PC-9 (cell line): ENCODE measurements around the gene GALNT7. TPM values are rescaled to one million over a fixed set of nuclear protein-coding genes. Genes with fewer than 3 reads are reported as not detected.

Experiments used
- BruUV-seq: library from RNA; stranded (reverse); fragments of 400-500 nt; replicated peaks from 2 replicates; lab custom pipeline; 2021; lab: Mats Ljungman, UMichigan
- CTCF ChIA-PET: fragments of 300-600 bp; sonication (Branson Sonifier 250); formaldehyde crosslinking; loops from one replicate; lab custom pipeline; 2022; ENCODE audit warnings: antibody characterized with exemption; lab: Charles Lee
- POLR2A ChIA-PET: fragments of 300-600 bp; sonication (Branson Sonifier 250); formaldehyde crosslinking; loops from one replicate; lab custom pipeline; 2022; ENCODE audit warnings: antibody characterized with exemption; ENCODE audit not compliant: unreplicated experiment; lab: Charles Lee
- DNase-seq, 2 experiments: peaks; one replicate each; pipeline versions ENCODE4 v3.0.0 to v3.0.0-alpha.2; 2015 to 2022; ENCODE audit warnings: mixed read lengths in 1 of 2
- H2AFZ ChIP-seq: fragments of 200-600 bp; sonication (generic); 2 replicates; pipeline ENCODE4 v1.8.1; 2017; ENCODE audit warnings: antibody characterized with exemption
- H3F3A ChIP-seq: fragments of 200-600 bp; sonication (generic); 2 replicates; pipeline ENCODE4 v1.8.1; 2017; ENCODE audit warnings: antibody characterized with exemption, mild to moderate bottlenecking, low read depth; ENCODE audit not compliant: insufficient read depth
- H3K27ac ChIP-seq: fragments of 200-600 bp; sonication (generic); 2 replicates; pipeline ENCODE4 v1.6.1; 2016; ENCODE audit warnings: mixed run types
- H3K27me3 ChIP-seq: fragments of 200-600 bp; sonication (generic); 2 replicates; pipeline ENCODE4 v1.6.1; 2016; ENCODE audit warnings: low read depth, mixed run types; ENCODE audit not compliant: insufficient read depth
- H3K36me3 ChIP-seq: fragments of 200-600 bp; sonication (generic); 2 replicates; pipeline ENCODE4 v1.6.1; 2016; ENCODE audit warnings: low read depth, mixed run types
- H3K4me1 ChIP-seq: fragments of 200-600 bp; sonication (generic); replicated peaks from 2 replicates; pipeline ENCODE4 v1.6.1; 2016; ENCODE audit warnings: mixed run types; ENCODE audit not compliant: insufficient read depth
- H3K4me2 ChIP-seq: fragments of 200-600 bp; sonication (generic); 2 replicates; pipeline ENCODE4 v1.6.1; 2017; ENCODE audit warnings: mixed run types
- H3K4me3 ChIP-seq: fragments of 200-600 bp; sonication (generic); 2 replicates; pipeline ENCODE4 v1.6.1; 2016; ENCODE audit warnings: mixed run types
- H3K79me2 ChIP-seq: fragments of 200-600 bp; sonication (generic); 2 replicates; pipeline ENCODE4 v1.6.1; 2017; ENCODE audit warnings: low read depth, mixed run types
- H3K9me2 ChIP-seq: fragments of 200-600 bp; sonication (generic); 2 replicates; pipeline ENCODE4 v1.8.1; 2017; ENCODE audit warnings: mild to moderate bottlenecking; ENCODE audit not compliant: insufficient read depth
- H3K9me3 ChIP-seq: fragments of 200-600 bp; sonication (generic); 2 replicates; pipeline ENCODE4 v1.8.1; 2016; ENCODE audit warnings: low read depth; ENCODE audit not compliant: insufficient read depth
- H4K20me1 ChIP-seq: fragments of 200-600 bp; sonication (generic); 2 replicates; pipeline ENCODE4 v1.8.1; 2017; ENCODE audit not compliant: insufficient read depth
- EZH2 ChIP-seq: fragments of 200-600 bp; sonication (generic); IDR thresholded peaks from 2 replicates; pipeline ENCODE4 v1.8.0; 2017; ENCODE audit warnings: antibody characterized with exemption, low read depth
- intact Hi-C: fragments of 100-400 bp; cut with micrococcal nuclease; formaldehyde crosslinking; loops from one replicate; pipeline ENCODE4 v1.10.0; 2022; ENCODE audit not compliant: unreplicated experiment
- total RNA-seq: library from RNA; stranded (reverse); gene quantifications from 2 replicates; pipeline ENCODE4 v1.2.3, GENCODE V29; 2021
- TF ChIP-seq, protein P1 (sequence below): fragments of 200-600 bp; sonication (generic); conservative IDR thresholded peaks from 2 replicates; pipeline ENCODE4 v1.6.1; 2017; ENCODE audit warnings: mixed run types, antibody characterized with exemption, mild to moderate bottlenecking, moderate library complexity

GALNT7 gene
- total RNA-seq, 1 experiment from 2014 or later, result 57.2 TPM

DNA sequence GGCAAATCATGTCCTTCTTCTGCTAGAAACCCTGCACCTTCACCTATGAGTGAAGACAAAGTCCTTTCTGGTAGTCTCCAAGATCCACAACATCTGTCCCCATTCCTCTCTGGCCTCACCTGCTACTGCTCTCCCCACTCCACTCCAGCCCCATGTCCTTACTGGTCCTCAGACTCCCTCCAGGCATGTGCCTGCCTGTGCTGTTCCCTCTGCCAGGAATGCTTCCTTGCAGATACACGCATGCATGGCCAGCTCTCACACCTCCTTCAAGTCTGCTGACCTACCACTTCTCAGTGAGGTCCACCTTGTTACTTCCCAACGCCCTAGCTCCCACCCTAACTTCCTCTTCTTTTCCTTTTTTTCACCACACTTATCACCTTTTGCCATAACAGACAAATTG is 147.4 kb downstream of the GALNT7 start:
- intact Hi-C loops, result loop anchor here (5.0 kb wide), 1 partner anchor 304 kb away; no protein-coding TSS in a partner anchor
- DNase-seq, result no peak
- no TSS peak for BruUV-seq
- no peaks in the 10 kb centered on the region for H3K79me2 ChIP-seq
- no peak overlapping the region for H2AFZ ChIP-seq
- H3K9me2 ChIP-seq, result no peaks in the 10 kb centered on the region
- H3F3A ChIP-seq, result peaks cover 5% of the 10 kb centered on the region; the same call in 1 of the 2 replicates
- no peaks in the 10 kb centered on the region for H3K9me3 ChIP-seq
- H3K4me2 ChIP-seq, result no peak overlapping the region
- H3K27me3 ChIP-seq, result no peaks in the 10 kb centered on the region
- TF ChIP-seq, protein P1, sequence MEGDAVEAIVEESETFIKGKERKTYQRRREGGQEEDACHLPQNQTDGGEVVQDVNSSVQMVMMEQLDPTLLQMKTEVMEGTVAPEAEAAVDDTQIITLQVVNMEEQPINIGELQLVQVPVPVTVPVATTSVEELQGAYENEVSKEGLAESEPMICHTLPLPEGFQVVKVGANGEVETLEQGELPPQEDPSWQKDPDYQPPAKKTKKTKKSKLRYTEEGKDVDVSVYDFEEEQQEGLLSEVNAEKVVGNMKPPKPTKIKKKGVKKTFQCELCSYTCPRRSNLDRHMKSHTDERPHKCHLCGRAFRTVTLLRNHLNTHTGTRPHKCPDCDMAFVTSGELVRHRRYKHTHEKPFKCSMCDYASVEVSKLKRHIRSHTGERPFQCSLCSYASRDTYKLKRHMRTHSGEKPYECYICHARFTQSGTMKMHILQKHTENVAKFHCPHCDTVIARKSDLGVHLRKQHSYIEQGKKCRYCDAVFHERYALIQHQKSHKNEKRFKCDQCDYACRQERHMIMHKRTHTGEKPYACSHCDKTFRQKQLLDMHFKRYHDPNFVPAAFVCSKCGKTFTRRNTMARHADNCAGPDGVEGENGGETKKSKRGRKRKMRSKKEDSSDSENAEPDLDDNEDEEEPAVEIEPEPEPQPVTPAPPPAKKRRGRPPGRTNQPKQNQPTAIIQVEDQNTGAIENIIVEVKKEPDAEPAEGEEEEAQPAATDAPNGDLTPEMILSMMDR, result no peak
- no peak for TF ChIP-seq EZH2
- ChIA-PET CTCF (no interaction called here), POLR2A (no interaction called here)
- H3K4me1 ChIP-seq, result no peaks in the 10 kb centered on the region
- no peak overlapping the region for H3K4me3 ChIP-seq
- H3K36me3 ChIP-seq, result 0 out of 2 replicates have a peak, but pooled peaks cover 4% of the 10 kb centered on the region
- H3K27ac ChIP-seq, result no peak overlapping the region
- H4K20me1 ChIP-seq, result no peaks in the 10 kb centered on the region

DNA sequence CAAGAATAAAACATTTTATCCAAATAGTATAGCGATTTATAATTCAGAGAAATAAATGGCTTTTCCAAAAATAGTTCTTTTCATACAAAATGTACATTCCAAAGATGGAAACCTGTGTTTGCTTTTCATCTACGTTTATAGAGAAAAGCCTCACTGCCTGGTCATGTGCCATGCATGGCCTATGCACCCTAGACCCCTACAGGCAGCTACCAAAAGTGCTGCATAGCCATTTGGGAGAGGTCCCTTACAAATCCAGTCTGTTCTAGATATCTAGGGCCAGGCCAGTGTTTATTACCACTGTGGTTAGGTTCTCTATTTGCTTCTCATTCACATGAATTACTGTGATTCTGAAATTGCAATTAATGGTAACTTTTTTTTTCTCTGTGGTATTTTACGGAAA is 148.4 kb downstream of the GALNT7 start:
- no peak overlapping the region for H2AFZ ChIP-seq
- 0 out of 2 replicates have a peak, but pooled peaks cover 4% of the 10 kb centered on the region for H3K36me3 ChIP-seq
- no peak overlapping the region for H3K27ac ChIP-seq
- H3K4me1 ChIP-seq, result no peaks in the 10 kb centered on the region
- ChIA-PET CTCF (no interaction called here), POLR2A (no interaction called here)
- H3K9me2 ChIP-seq, result no peaks in the 10 kb centered on the region
- TF ChIP-seq, protein P1, result no peak
- H3K4me2 ChIP-seq, result no peak overlapping the region
- H3K79me2 ChIP-seq, result no peaks in the 10 kb centered on the region
- peaks cover 5% of the 10 kb centered on the region; the same call in 1 of the 2 replicates for H3F3A ChIP-seq
- DNase-seq, result no peak
- no TSS peak for BruUV-seq
- no peak overlapping the region for H3K4me3 ChIP-seq
- H3K9me3 ChIP-seq, result no peaks in the 10 kb centered on the region
- H4K20me1 ChIP-seq, result no peaks in the 10 kb centered on the region
- no peaks in the 10 kb centered on the region for H3K27me3 ChIP-seq
- intact Hi-C loops, result loop anchor here (5.0 kb wide), 1 partner anchor 305 kb away; no protein-coding TSS in a partner anchor

GRCh38 chr4:173318240-173318639 is 149.6 kb downstream of the GALNT7 start:
- POLR2A ChIA-PET, result no interaction called here
- Histone ChIP-seq H3K27ac (no peak overlapping the region), H3K27me3 (no peaks in the 10 kb centered on the region), H2AFZ (no peak overlapping the region), H3K4me2 (no peak overlapping the region), H3K36me3 (0 out of 2 replicates have a peak, but pooled peaks cover 4% of the 10 kb centered on the region), H3K9me3 (no peaks in the 10 kb centered on the region), H3K79me2 (no peaks in the 10 kb centered on the region), H3K4me3 (no peak overlapping the region), H4K20me1 (no peaks in the 10 kb centered on the region), H3K4me1 (no peaks in the 10 kb centered on the region), H3F3A (peaks cover 5% of the 10 kb centered on the region; the same call in 1 of the 2 replicates), H3K9me2 (no peaks in the 10 kb centered on the region)
- DNase-seq, result no peak
- BruUV-seq, result no TSS peak
- CTCF ChIA-PET, result interaction anchor here (1.0 to 1.5 kb wide), 4 partner anchors 98 to 305 kb away, joined by 3 to 9 read pairs (median 6); no protein-coding TSS in a partner anchor
- intact Hi-C loops, result loop anchor here (5.0 kb wide), 1 partner anchor 306 kb away; no protein-coding TSS in a partner anchor
- TF ChIP-seq EZH2, result no peak
- TF ChIP-seq, protein P1, result no peak
